Astrocyte (in vitro differentiated cells and primary cell): ENCODE measurements around the gene HNF4A.

Source experiments
- EZH2 ChIP-seq: IDR thresholded peaks from 2 replicates; pipeline ENCODE4 v1.6.1; 2012; ENCODE audit warnings: mild to moderate bottlenecking, low read length, inconsistent platforms; ENCODE audit not compliant: insufficient read depth
- TF ChIP-seq, protein P1 (sequence below): IDR thresholded peaks from 2 replicates; pipeline ENCODE4 v1.5.1; 2011; ENCODE audit warnings: low read depth, mild to moderate bottlenecking, inconsistent platforms, low read length, moderate library complexity; ENCODE audit not compliant: insufficient read depth

DNA sequence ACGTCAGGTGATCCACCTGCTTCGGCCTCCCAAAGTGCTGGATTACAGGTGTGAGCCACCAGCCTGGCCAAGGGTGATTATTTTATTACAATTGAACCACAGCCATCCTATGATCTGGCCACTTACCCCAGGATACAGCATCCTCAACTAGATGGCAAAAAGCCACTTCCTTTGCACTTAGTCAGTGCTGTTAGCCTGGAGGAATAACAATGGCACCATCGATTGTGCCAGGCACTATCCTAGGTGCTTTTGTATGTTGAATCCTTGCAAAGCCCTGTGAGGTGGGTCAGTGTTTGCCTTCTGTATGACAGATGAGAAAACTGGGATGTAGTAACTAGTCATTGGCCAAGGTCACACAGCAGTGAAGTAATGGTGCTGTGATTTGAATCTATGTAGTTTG, 109.0 kb downstream of the HNF4A start:
- TF ChIP-seq, protein P1, sequence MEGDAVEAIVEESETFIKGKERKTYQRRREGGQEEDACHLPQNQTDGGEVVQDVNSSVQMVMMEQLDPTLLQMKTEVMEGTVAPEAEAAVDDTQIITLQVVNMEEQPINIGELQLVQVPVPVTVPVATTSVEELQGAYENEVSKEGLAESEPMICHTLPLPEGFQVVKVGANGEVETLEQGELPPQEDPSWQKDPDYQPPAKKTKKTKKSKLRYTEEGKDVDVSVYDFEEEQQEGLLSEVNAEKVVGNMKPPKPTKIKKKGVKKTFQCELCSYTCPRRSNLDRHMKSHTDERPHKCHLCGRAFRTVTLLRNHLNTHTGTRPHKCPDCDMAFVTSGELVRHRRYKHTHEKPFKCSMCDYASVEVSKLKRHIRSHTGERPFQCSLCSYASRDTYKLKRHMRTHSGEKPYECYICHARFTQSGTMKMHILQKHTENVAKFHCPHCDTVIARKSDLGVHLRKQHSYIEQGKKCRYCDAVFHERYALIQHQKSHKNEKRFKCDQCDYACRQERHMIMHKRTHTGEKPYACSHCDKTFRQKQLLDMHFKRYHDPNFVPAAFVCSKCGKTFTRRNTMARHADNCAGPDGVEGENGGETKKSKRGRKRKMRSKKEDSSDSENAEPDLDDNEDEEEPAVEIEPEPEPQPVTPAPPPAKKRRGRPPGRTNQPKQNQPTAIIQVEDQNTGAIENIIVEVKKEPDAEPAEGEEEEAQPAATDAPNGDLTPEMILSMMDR: no peak
- no peak for TF ChIP-seq EZH2
